NCI-H748 (cell line): ENCODE measurements around the gene ARL6IP1.
A peak's percentile ranks its signal among the peaks of the same experiment; 100 is the strongest.
"Not testable (repeated sequence)": the region's sequence is repeated elsewhere in the genome, so short reads cannot be mapped to it uniquely, and the experiment has no call there.

Experiments used
- DNase-seq: peaks from one replicate; lab custom pipeline; 2025; ENCODE audit not compliant: unreplicated experiment; lab: John Stamatoyannopoulos, UW

Gene ARL6IP1

GRCh38 chr16:18800293-18800692 is 1.1 kb downstream of the ARL6IP1 start:
- DNase-seq = no peak

- no peak for DNase-seq
Observed at GRCh38 chr16:18799500-18799899, 1.8 kb downstream of the ARL6IP1 start.

- DNase-seq = no peak
Observed at GRCh38 chr16:18797746-18798145, 3.6 kb downstream of the ARL6IP1 start.

DNA sequence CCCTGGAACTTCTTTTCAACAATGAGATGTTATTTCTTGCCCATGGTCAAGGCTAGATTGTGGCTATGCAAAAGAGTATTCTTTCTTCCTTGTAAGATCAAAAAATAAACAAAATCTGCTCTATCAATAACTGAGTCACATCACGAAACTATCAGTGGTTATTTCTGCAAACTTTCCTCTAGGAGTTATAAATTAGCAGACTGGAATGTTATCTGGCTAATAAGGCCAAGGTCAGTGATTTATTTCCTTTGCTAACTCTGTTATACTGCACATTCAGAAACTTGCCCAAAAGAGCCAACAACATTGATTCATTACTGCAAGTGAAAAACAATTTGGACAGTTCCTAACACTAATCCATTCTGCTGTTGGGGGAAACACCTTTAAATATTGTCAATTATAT is 5.0 kb downstream of the ARL6IP1 start:
- DNase-seq = no peak

DNA sequence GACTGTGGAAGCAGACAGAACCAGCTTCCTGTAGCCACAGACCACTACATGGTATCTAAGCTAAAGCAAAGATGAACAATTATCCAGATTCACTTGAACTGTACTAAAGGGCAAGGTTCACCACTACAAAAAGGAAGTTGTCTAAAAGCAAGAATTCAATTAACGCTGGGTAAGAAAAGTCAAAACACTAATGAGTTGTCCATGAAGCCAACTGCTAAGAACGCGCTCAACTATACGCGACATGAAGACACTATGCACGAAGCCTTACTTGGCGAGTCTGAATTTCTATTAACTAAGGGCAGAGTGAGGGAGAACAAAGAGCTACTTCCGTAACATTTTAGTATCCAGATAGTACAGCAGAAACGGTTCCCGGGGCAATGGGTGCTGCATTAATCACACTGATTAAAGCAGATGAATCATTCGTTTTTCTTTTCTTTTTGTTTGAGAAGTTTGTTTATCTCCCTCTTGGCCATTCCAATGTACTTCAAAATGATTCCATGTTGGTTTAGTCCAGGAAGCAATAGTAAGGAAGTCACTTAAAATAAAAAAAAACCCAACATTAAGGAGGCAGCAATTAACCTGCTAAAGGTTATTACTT is 8.4 kb downstream of the ARL6IP1 start:
- DNase-seq = no peak

DNA sequence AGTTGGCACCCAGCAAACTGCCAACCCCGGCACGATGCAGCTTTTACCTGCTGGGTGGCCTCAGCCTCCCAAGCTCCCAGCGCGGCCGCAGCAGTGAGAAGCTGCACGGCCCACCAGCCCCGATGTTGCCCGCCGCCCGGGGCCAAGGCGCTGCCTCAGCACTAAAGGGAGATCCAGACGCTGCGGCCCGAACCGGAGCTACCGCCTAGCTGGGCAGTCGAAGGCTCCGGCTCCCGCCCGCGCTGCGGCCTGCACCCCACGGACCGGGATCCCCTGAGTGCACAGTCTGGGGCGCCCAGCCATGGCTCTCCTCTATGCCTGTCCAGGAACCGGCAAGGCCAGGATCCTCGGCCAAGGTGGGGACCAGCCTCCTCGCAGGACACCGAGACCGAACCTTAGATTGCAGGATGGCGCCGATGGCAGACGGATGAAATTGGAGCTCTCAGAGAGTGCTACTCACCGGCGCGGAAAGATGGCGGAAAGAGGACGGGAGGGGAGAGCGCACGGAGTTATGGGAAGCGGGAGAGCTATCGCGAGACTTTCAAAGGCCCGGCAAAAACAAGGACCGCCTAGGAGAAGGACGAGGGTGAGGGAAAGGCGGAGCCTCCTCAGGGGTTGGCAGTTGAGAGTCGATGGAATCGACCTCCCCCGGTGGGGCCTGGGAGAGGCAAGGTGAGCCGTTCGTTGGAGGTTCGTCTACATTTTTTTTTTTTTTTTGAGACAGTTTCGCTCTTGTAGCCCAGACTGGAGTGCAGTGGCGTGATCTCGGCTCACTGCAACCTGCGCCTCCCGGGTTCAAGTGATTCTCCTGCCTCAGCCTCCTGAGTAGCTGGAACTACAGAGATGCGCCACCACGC is 11.3 kb downstream of the ARL6IP1 start, which contains the start of gene RPS15A:
Gene RPS15A (minus strand): TSS at position 485 of the 857 bp plus-strand sequence. CDS start 1,221 bp downstream, outside the sequence.
- peak; percentile 95 for DNase-seq

DNA sequence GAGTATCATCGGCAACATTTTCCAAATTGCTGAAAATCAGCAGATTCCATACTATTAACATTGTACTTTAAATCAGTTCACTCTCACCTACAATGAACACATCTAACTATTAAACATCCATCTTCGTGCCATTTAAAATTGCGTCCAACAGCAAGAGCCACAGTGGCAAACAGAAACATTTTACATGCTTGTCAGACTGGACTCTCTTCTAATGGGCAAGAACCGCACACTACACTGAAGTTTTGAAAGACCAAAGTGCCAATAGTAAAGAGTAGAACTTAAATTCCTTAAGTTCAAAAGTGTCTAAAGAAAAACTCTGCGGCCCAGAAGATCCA is 11.9 kb downstream of the ARL6IP1 start:
- no peak for DNase-seq

GRCh38 chr16:18788828-18789514 is 12.4 kb downstream of the ARL6IP1 start:
- peak; percentile 8 for DNase-seq

GRCh38 chr16:18784917-18785623 is 16.3 kb downstream of the ARL6IP1 start:
- DNase-seq = no peak

DNA sequence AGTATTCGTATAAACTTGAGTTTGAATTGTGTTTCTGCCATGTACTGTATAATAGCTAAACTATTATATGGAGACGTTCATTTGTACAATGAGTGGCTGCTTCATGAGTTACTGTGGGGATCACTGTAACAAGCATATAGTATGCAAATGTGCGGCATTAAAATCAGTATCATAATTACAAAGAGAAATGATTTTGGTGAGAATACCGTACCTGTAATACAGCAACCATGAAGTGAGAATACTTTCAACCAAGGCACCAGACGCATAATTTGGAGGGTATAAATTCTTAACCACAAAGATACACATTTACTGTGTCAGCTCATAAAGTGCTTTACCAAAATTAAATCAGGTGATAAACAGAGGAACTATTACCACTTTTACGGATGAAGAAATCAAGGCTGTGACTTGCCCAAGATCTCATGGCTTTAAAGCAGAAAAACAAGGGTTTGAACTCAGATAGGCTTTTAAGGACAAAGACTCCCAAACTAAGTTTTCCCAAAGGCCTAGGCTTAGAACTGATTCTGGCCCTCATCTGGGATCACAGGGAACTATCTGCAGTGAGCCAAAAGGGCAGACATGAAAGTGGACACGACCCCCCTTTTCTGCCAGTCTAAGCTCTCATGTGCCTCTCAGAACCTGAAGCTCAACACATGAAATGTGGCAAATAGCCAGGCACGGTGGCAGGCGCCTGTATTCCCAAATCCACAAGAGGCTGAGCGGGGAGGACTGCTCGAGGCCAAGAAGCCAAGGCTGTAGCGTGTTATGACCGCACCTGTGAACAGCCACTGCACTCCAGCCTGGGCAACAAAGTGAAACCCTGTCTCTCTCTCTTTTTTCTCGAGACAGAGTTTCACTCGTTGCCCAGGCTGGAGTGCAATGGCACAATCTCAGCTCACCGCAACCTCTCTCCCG is 17.7 kb downstream of the ARL6IP1 start:
- DNase-seq = no peak

- no peak for DNase-seq
Observed at GRCh38 chr16:18782697-18783429, 18.5 kb downstream of the ARL6IP1 start.

GRCh38 chr16:18781232-18781631 is 20.1 kb downstream of the ARL6IP1 start:
- DNase-seq = not testable (repeated sequence)

DNA sequence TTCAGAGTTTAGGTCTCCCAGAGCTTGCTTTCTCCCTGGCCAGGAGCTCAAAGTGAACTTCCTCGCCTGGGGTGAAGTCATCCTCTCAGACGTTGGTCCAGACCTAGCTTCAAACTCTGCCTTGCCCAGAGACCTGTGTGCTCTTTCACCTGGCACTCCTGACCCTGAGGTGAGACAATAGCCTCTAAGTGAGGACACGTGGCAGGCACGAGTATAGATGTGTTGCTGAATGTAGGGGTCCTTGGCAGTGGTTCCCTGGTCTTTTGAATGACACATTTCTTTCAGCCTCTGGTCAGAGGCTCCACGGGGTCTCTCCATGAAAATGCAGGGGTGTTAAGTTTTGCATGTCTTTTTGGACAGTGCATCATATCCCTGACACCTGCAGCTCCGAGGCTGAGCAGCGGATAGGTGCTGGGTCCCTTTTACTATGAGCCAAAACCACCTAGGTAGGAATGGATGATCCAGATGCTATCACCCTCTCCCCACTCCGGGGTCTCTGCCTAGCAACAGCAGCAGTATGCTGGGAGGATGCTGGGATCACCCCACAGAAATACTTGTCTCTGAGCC is 20.8 kb downstream of the ARL6IP1 start:
- DNase-seq = not testable (repeated sequence)

GRCh38 chr16:18777664-18778063 is 23.7 kb downstream of the ARL6IP1 start:
- not testable (repeated sequence) for DNase-seq

GRCh38 chr16:18776334-18776733 is 25.0 kb downstream of the ARL6IP1 start:
- DNase-seq = not testable (repeated sequence)

- DNase-seq = not testable (repeated sequence)
Observed at GRCh38 chr16:18774651-18775050, 26.7 kb downstream of the ARL6IP1 start.

GRCh38 chr16:18772171-18772570 is 29.2 kb downstream of the ARL6IP1 start:
- DNase-seq = not testable (repeated sequence)

- not testable (repeated sequence) for DNase-seq
Observed at GRCh38 chr16:18770336-18770962, 30.9 kb downstream of the ARL6IP1 start.

DNA sequence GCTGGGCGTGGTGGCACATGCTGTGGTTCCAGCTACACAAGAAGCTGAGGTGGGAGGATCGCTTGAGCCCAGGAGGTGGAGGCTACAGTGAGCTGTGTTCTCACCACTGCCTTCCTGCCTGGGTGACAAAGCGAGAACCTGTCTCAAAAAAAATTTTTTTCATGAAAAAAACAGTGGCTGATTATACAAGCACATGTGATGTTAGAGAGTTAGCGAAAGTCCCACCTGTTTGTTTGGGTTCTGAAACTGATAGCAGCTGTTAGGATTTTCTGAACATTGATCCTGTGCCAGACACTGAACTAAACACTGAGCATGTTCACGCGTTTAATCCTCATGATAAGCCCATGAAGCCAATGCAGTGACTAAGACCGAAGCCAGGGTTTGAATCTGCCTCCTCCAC is 34.1 kb downstream of the ARL6IP1 start:
- not testable (repeated sequence) for DNase-seq
